Measurements from ENCODE around the gene LTBP1.

DNA sequence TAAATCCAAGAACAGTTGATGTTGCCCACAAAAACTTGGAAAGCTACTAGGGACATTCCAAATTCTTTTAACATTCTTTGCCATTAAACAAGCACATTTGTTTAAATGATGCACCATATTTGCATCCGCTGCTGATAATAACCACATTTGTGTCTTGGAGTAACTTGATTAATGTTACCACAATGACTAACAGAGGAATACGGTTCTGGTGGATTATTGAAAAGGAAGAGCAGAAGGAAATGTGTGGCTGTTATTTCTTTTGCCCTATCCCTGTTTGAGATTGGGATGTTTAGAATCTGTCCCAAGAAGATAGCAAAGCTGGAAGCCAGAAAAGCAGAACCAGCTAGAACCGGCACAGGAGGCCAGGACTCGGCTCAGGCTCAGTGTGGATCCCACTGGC is 490.5 kb downstream of the LTBP1 start:
- TF ChIP-seq EP300 (IDR thresholded peaks at IDR 0.05; ENCODE audit: low read depth) = no peak
- no peak for TF ChIP-seq POLR2A (IDR thresholded peaks at IDR 0.05)

Data from transverse colon (tissue), 1 donor.